ENCODE results near the gene MEIS2.

The MEIS2 gene

GRCh38 chr15:37100109-37100965 is at the start of gene MEIS2:
Gene MEIS2, minus strand, starts transcription at chr15:37100549. Its CDS starts 1,083 bp downstream, at chr15:37099466.
- peak; percentile 35 for ATAC-seq
- H3K4me1 Mint-ChIP-seq, result peaks cover 41% of the 10 kb centered on the region
- H3K27me3 Mint-ChIP-seq, result peaks cover 96% of the 10 kb centered on the region
- peaks cover 6% of the 10 kb centered on the region for H3K36me3 Mint-ChIP-seq
- H3K4me3 Mint-ChIP-seq, result peak within 1 kb of the TSS; percentile 91
- H3K9me3 Mint-ChIP-seq, result no peaks in the 10 kb centered on the region
- H3K27ac Mint-ChIP-seq, result peak within 1 kb of the TSS; percentile 53

- no peaks in the 10 kb centered on the region for H3K36me3 Mint-ChIP-seq
- no peaks in the 10 kb centered on the region for H3K4me1 Mint-ChIP-seq
- H3K27me3 Mint-ChIP-seq, result no peaks in the 10 kb centered on the region
- no peaks in the 10 kb centered on the region for H3K9me3 Mint-ChIP-seq
- no peak overlapping the region for H3K27ac Mint-ChIP-seq
- ATAC-seq, result no peak
- no peak overlapping the region for H3K4me3 Mint-ChIP-seq
These were observed 48.8 kb upstream of the MEIS2 start for GRCh38 chr15:37149146-37149545.

- Mint-ChIP-seq H3K27me3 (no peaks in the 10 kb centered on the region), H3K36me3 (no peaks in the 10 kb centered on the region), H3K4me1 (no peaks in the 10 kb centered on the region), H3K4me3 (no peak overlapping the region), H3K27ac (no peak overlapping the region), H3K9me3 (no peaks in the 10 kb centered on the region)
- no peak for ATAC-seq
These were observed 48.4 kb upstream of the MEIS2 start for GRCh38 chr15:37148714-37149113.

- Mint-ChIP-seq H3K27me3 (no peaks in the 10 kb centered on the region), H3K9me3 (no peaks in the 10 kb centered on the region), H3K4me3 (no peak overlapping the region), H3K4me1 (no peaks in the 10 kb centered on the region), H3K36me3 (no peaks in the 10 kb centered on the region), H3K27ac (no peak overlapping the region)
- no peak for ATAC-seq
These were observed 43.0 kb upstream of the MEIS2 start for GRCh38 chr15:37143351-37143750.

- no peak overlapping the region for H3K27ac Mint-ChIP-seq
- no peak for ATAC-seq
- no peaks in the 10 kb centered on the region for H3K9me3 Mint-ChIP-seq
- H3K27me3 Mint-ChIP-seq, result no peaks in the 10 kb centered on the region
- H3K4me3 Mint-ChIP-seq, result no peak overlapping the region
- H3K36me3 Mint-ChIP-seq, result no peaks in the 10 kb centered on the region
- no peaks in the 10 kb centered on the region for H3K4me1 Mint-ChIP-seq
These were observed 42.0 kb upstream of the MEIS2 start for GRCh38 chr15:37142371-37142770.

- no peak overlapping the region for H3K27ac Mint-ChIP-seq
- no peak overlapping the region for H3K4me3 Mint-ChIP-seq
- H3K36me3 Mint-ChIP-seq, result no peaks in the 10 kb centered on the region
- H3K4me1 Mint-ChIP-seq, result no peaks in the 10 kb centered on the region
- no peak for ATAC-seq
- H3K9me3 Mint-ChIP-seq, result no peaks in the 10 kb centered on the region
- H3K27me3 Mint-ChIP-seq, result no peaks in the 10 kb centered on the region
These were observed 40.2 kb upstream of the MEIS2 start for GRCh38 chr15:37140531-37141058.

- Mint-ChIP-seq H3K4me3 (no peak overlapping the region), H3K27me3 (no peaks in the 10 kb centered on the region), H3K36me3 (no peaks in the 10 kb centered on the region), H3K9me3 (no peaks in the 10 kb centered on the region), H3K27ac (no peak overlapping the region), H3K4me1 (no peaks in the 10 kb centered on the region)
- no peak for ATAC-seq
These were observed 38.4 kb upstream of the MEIS2 start for GRCh38 chr15:37138591-37139215.

- Mint-ChIP-seq H3K4me3 (no peak overlapping the region), H3K27ac (no peak overlapping the region), H3K9me3 (no peaks in the 10 kb centered on the region), H3K36me3 (no peaks in the 10 kb centered on the region), H3K4me1 (no peaks in the 10 kb centered on the region), H3K27me3 (peaks cover 9% of the 10 kb centered on the region)
- ATAC-seq, result no peak
These were observed 36.9 kb upstream of the MEIS2 start for GRCh38 chr15:37137221-37137620.

GRCh38 chr15:37136666-37137065 is 36.3 kb upstream of the MEIS2 start:
- no peak overlapping the region for H3K27ac Mint-ChIP-seq
- H3K4me3 Mint-ChIP-seq, result no peak overlapping the region
- H3K27me3 Mint-ChIP-seq, result peaks cover 9% of the 10 kb centered on the region
- no peaks in the 10 kb centered on the region for H3K9me3 Mint-ChIP-seq
- H3K36me3 Mint-ChIP-seq, result no peaks in the 10 kb centered on the region
- H3K4me1 Mint-ChIP-seq, result no peaks in the 10 kb centered on the region
- ATAC-seq, result no peak

- Mint-ChIP-seq H3K4me1 (no peaks in the 10 kb centered on the region), H3K36me3 (no peaks in the 10 kb centered on the region), H3K4me3 (no peak overlapping the region), H3K9me3 (no peaks in the 10 kb centered on the region), H3K27me3 (peaks cover 20% of the 10 kb centered on the region), H3K27ac (no peak overlapping the region)
- ATAC-seq, result no peak
These were observed 34.9 kb upstream of the MEIS2 start for GRCh38 chr15:37135225-37135624.

GRCh38 chr15:37134699-37135131 is 34.4 kb upstream of the MEIS2 start:
- no peak for ATAC-seq
- H3K4me3 Mint-ChIP-seq, result no peak overlapping the region
- H3K27me3 Mint-ChIP-seq, result peaks cover 20% of the 10 kb centered on the region
- no peaks in the 10 kb centered on the region for H3K36me3 Mint-ChIP-seq
- H3K9me3 Mint-ChIP-seq, result no peaks in the 10 kb centered on the region
- H3K4me1 Mint-ChIP-seq, result no peaks in the 10 kb centered on the region
- no peak overlapping the region for H3K27ac Mint-ChIP-seq

GRCh38 chr15:37134244-37134643 is 33.9 kb upstream of the MEIS2 start:
- H3K4me3 Mint-ChIP-seq, result no peak overlapping the region
- no peaks in the 10 kb centered on the region for H3K4me1 Mint-ChIP-seq
- H3K36me3 Mint-ChIP-seq, result no peaks in the 10 kb centered on the region
- no peaks in the 10 kb centered on the region for H3K9me3 Mint-ChIP-seq
- H3K27me3 Mint-ChIP-seq, result peaks cover 20% of the 10 kb centered on the region
- no peak for ATAC-seq
- H3K27ac Mint-ChIP-seq, result no peak overlapping the region

GRCh38 chr15:37133602-37134001 is 33.3 kb upstream of the MEIS2 start:
- Mint-ChIP-seq H3K4me1 (no peaks in the 10 kb centered on the region), H3K36me3 (no peaks in the 10 kb centered on the region), H3K27ac (no peak overlapping the region), H3K9me3 (no peaks in the 10 kb centered on the region), H3K4me3 (no peak overlapping the region), H3K27me3 (peaks cover 20% of the 10 kb centered on the region)
- ATAC-seq, result no peak

GRCh38 chr15:37132826-37133417 is 32.6 kb upstream of the MEIS2 start:
- no peak for ATAC-seq
- no peaks in the 10 kb centered on the region for H3K4me1 Mint-ChIP-seq
- H3K27me3 Mint-ChIP-seq, result peaks cover 20% of the 10 kb centered on the region
- H3K4me3 Mint-ChIP-seq, result no peak overlapping the region
- no peak overlapping the region for H3K27ac Mint-ChIP-seq
- H3K36me3 Mint-ChIP-seq, result no peaks in the 10 kb centered on the region
- H3K9me3 Mint-ChIP-seq, result no peaks in the 10 kb centered on the region

- Mint-ChIP-seq H3K36me3 (no peaks in the 10 kb centered on the region), H3K27ac (no peak overlapping the region), H3K27me3 (peaks cover 20% of the 10 kb centered on the region), H3K9me3 (no peaks in the 10 kb centered on the region), H3K4me3 (no peak overlapping the region), H3K4me1 (no peaks in the 10 kb centered on the region)
- ATAC-seq, result no peak
These were observed 31.3 kb upstream of the MEIS2 start for GRCh38 chr15:37131621-37132020.
